Left ventricle myocardium inferior (tissue), 1 donor: Measurements from ENCODE around the gene GRIK4. TPM values are rescaled to one million over a fixed set of nuclear protein-coding genes. Genes with fewer than 3 reads are reported as not detected.

Experiments used
- DNase-seq: peaks from one replicate; pipeline ENCODE4 v3.0.0-alpha.2; 2020
- H3K27ac ChIP-seq: fragments of 200-600 bp; replicated peaks from 2 replicates; pipeline ENCODE4 v1.8.0; 2021
- H3K27me3 ChIP-seq: fragments of 200-600 bp; 2 replicates; pipeline ENCODE4 v1.8.0; 2021; ENCODE audit warnings: low read depth
- H3K36me3 ChIP-seq: fragments of 200-600 bp; 2 replicates; pipeline ENCODE4 v1.8.0; 2021
- H3K4me1 ChIP-seq: fragments of 200-600 bp; 2 replicates; pipeline ENCODE4 v1.8.0; 2021
- H3K4me3 ChIP-seq: fragments of 200-600 bp; 2 replicates; pipeline ENCODE4 v1.8.0; 2021; ENCODE audit warnings: mild to moderate bottlenecking, moderate library complexity
- H3K9me3 ChIP-seq: fragments of 200-600 bp; replicated peaks from 2 replicates; pipeline ENCODE4 v1.8.0; 2021
- CTCF ChIP-seq: fragments of 200-600 bp; IDR thresholded peaks from 2 replicates; pipeline ENCODE4 v1.8.0; 2021; ENCODE audit warnings: antibody characterized with exemption, mild to moderate bottlenecking, borderline replicate concordance
- intact Hi-C: fragments of 100-400 bp; cut with micrococcal nuclease; formaldehyde crosslinking; loops from one replicate; pipeline ENCODE4 v1.11.0; 2022
- total RNA-seq: library from RNA; stranded (reverse); fragmentation: NEBNext Ultra II Directional; extraction: Animal tissue kit (Norgen Biotek cat#: 25700); gene quantifications from one replicate; pipeline ENCODE4 v1.2.1, GENCODE V29; 2021
- donor health status: DM: no; HTN: yes; CAD: no; lungs with severe emphysema.

The GRIK4 gene
- total RNA-seq, 1 donor from 2014 or later, result 0.16 TPM

- no peak for DNase-seq
- peaks cover 98% of the 10 kb centered on the region for H3K27me3 ChIP-seq
- no peak for TF ChIP-seq CTCF
- no peaks in the 10 kb centered on the region for H3K4me1 ChIP-seq
- H3K27ac ChIP-seq, result no peak overlapping the region
- H3K36me3 ChIP-seq, result no peaks in the 10 kb centered on the region
- H3K4me3 ChIP-seq, result no peak overlapping the region
- intact Hi-C loops, result no loop called here
- H3K9me3 ChIP-seq, result peaks cover 8% of the 10 kb centered on the region
These were observed 283.2 kb downstream of the GRIK4 start for GRCh38 chr11:120794748-120795147.

GRCh38 chr11:120795185-120795584 lies 283.6 kb downstream of the GRIK4 start:
- Histone ChIP-seq H3K27ac (no peak overlapping the region), H3K36me3 (no peaks in the 10 kb centered on the region), H3K4me3 (no peak overlapping the region), H3K4me1 (no peaks in the 10 kb centered on the region), H3K27me3 (peaks cover 98% of the 10 kb centered on the region), H3K9me3 (peaks cover 8% of the 10 kb centered on the region)
- TF ChIP-seq CTCF, result no peak
- intact Hi-C loops, result no loop called here
- no peak for DNase-seq

GRCh38 chr11:120797143-120797542 lies 285.6 kb downstream of the GRIK4 start:
- intact Hi-C loops, result no loop called here

GRCh38 chr11:120798854-120799253 lies 287.3 kb downstream of the GRIK4 start:
- Histone ChIP-seq H3K36me3 (no peaks in the 10 kb centered on the region), H3K4me1 (no peaks in the 10 kb centered on the region), H3K9me3 (no peaks in the 10 kb centered on the region), H3K4me3 (no peak overlapping the region), H3K27me3 (peaks cover 95% of the 10 kb centered on the region), H3K27ac (no peak overlapping the region)
- DNase-seq, result no peak
- no peak for TF ChIP-seq CTCF
- intact Hi-C loops, result no loop called here

More at GRCh38 chr11:120797143-120797542, 285.6 kb downstream of the GRIK4 start:
- TF ChIP-seq CTCF, result no peak
- Histone ChIP-seq H3K9me3 (peaks cover under 1% of the 10 kb centered on the region), H3K27ac (no peak overlapping the region), H3K27me3 (peaks cover 97% of the 10 kb centered on the region), H3K4me1 (no peaks in the 10 kb centered on the region), H3K36me3 (no peaks in the 10 kb centered on the region), H3K4me3 (no peak overlapping the region)
- no peak for DNase-seq

GRCh38 chr11:120800206-120800605 lies 288.7 kb downstream of the GRIK4 start:
- Histone ChIP-seq H3K27ac (no peak overlapping the region), H3K9me3 (no peaks in the 10 kb centered on the region), H3K4me1 (no peaks in the 10 kb centered on the region), H3K4me3 (no peak overlapping the region), H3K27me3 (peaks cover 93% of the 10 kb centered on the region), H3K36me3 (no peaks in the 10 kb centered on the region)
- DNase-seq, result no peak
- TF ChIP-seq CTCF, result no peak
- intact Hi-C loops, result no loop called here
